ENCODE data around the gene CDHR5.

- TF ChIP-seq CTCF (IDR thresholded peaks at IDR 0.05) (no peak), POLR2AphosphoS5 (IDR thresholded peaks at IDR 0.05; ENCODE audit: insufficient read depth in 1 of 2, low read depth in 1 of 2) (no peak), POLR2A (IDR thresholded peaks at IDR 0.05) (no peak)
Observed at GRCh38 chr11:636511-637332, 12.0 kb upstream of the CDHR5 start, which contains the start of gene DRD4.

Measured in vagina (tissue), 2 donors.